PFSK-1 (cell line): ENCODE results near the gene CKMT2.

ENCODE experiments used
- POLR2AphosphoS5 ChIP-seq: IDR thresholded peaks from 2 replicates; pipeline ENCODE4 v1.6.1; 2012; ENCODE audit warnings: low read depth, mild to moderate bottlenecking, control low read depth, low read length, moderate library complexity
- SIN3A ChIP-seq: IDR thresholded peaks from 2 replicates; pipeline ENCODE4 v1.6.1; 2012; ENCODE audit warnings: mild to moderate bottlenecking, low read length, moderate library complexity, borderline replicate concordance; ENCODE audit not compliant: insufficient read depth
- TAF1 ChIP-seq: IDR thresholded peaks from 2 replicates; pipeline ENCODE4 v1.6.1; 2012; ENCODE audit warnings: low read length, control low read depth, borderline replicate concordance; ENCODE audit not compliant: insufficient read depth
- TF ChIP-seq, protein P1 (sequence below), 2 experiments: IDR thresholded peaks; 2 replicates each; pipeline versions ENCODE4 v1.6.1 to v1.8.0; 2011 to 2012; ENCODE audit warnings: low read depth in 2 of 2, low read length in 2 of 2, control low read depth in 1 of 2, inconsistent platforms in 1 of 2, mild to moderate bottlenecking in 1 of 2, moderate library complexity in 1 of 2; ENCODE audit not compliant: insufficient read depth in 1 of 2

DNA sequence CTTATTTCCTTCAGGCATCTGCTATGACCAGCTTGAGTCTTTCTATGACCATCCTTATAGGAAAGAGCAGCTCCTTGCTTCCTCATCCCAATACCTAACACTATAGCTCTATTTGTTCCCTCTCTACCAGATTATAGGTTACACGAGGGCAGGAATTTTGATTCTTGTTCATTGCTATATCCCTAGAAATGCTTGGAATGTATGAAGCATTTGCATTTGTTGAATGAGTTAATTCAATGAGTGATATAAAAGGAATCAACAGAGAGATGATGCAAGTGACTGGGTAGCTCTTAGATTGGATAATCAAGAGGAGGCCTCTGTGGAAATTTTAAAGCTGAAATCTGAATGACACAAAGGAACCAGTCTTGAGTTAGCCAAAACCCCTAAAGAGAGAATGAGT, 82.2 kb downstream of the CKMT2 start:
- TF ChIP-seq TAF1 = no peak
- TF ChIP-seq SIN3A = no peak
- TF ChIP-seq, protein P1, sequence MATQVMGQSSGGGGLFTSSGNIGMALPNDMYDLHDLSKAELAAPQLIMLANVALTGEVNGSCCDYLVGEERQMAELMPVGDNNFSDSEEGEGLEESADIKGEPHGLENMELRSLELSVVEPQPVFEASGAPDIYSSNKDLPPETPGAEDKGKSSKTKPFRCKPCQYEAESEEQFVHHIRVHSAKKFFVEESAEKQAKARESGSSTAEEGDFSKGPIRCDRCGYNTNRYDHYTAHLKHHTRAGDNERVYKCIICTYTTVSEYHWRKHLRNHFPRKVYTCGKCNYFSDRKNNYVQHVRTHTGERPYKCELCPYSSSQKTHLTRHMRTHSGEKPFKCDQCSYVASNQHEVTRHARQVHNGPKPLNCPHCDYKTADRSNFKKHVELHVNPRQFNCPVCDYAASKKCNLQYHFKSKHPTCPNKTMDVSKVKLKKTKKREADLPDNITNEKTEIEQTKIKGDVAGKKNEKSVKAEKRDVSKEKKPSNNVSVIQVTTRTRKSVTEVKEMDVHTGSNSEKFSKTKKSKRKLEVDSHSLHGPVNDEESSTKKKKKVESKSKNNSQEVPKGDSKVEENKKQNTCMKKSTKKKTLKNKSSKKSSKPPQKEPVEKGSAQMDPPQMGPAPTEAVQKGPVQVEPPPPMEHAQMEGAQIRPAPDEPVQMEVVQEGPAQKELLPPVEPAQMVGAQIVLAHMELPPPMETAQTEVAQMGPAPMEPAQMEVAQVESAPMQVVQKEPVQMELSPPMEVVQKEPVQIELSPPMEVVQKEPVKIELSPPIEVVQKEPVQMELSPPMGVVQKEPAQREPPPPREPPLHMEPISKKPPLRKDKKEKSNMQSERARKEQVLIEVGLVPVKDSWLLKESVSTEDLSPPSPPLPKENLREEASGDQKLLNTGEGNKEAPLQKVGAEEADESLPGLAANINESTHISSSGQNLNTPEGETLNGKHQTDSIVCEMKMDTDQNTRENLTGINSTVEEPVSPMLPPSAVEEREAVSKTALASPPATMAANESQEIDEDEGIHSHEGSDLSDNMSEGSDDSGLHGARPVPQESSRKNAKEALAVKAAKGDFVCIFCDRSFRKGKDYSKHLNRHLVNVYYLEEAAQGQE (IDR thresholded peaks at IDR 0.05; ENCODE audit: insufficient read depth in 1 of 2, low read depth in 2 of 2, low read length in 2 of 2) = no peak
- TF ChIP-seq POLR2AphosphoS5 = no peak
